HFFc6 (cell line): ENCODE data around the gene OLFML2B. TPM values are rescaled to one million over a fixed set of nuclear protein-coding genes. Genes with fewer than 3 reads are reported as not detected.

Experiments
- DNase-seq: peaks from one replicate; pipeline ENCODE4 v3.0.0-alpha.2; 2018
- H3K27ac Mint-ChIP-seq: 2 replicates; pipeline ENCODE4 v1.8.0; 2020; ENCODE audit warnings: mild to moderate bottlenecking, mixed read lengths
- H3K27me3 Mint-ChIP-seq: 2 replicates; pipeline ENCODE4 v1.8.0; 2021; ENCODE audit warnings: mild to moderate bottlenecking, moderate library complexity, mixed read lengths; ENCODE audit not compliant: insufficient read depth
- H3K36me3 Mint-ChIP-seq: 2 replicates; pipeline ENCODE4 v1.8.0; 2021; ENCODE audit warnings: low read depth, mixed read lengths
- H3K4me1 Mint-ChIP-seq: 2 replicates; pipeline ENCODE4 v1.8.0; 2020; ENCODE audit warnings: low read depth, mixed read lengths
- H3K4me3 Mint-ChIP-seq: 2 replicates; pipeline ENCODE4 v1.8.0; 2020; ENCODE audit warnings: mild to moderate bottlenecking, moderate library complexity, mixed read lengths
- H3K9me3 Mint-ChIP-seq: 2 replicates; pipeline ENCODE4 v1.8.0; 2020; ENCODE audit warnings: mild to moderate bottlenecking, mixed read lengths
- total RNA-seq, 6 experiments: library from RNA; stranded (reverse); fragmentation: NEBNext Ultra II Directional; extraction: Animal tissue kit (Norgen Biotek cat#: 25700); gene quantifications; 2 replicates in 1 of 6; 3 replicates in 5 of 6; pipeline ENCODE4 v1.2.3, GENCODE V29; 2021
- TF ChIP-seq, protein P1 (sequence below): fragments of 200-600 bp; sonication (generic); IDR thresholded peaks from 2 replicates; pipeline ENCODE4 v1.5.0; 2021; ENCODE audit warnings: antibody characterized with exemption, mild to moderate bottlenecking

The OLFML2B gene
- total RNA-seq, 6 experiments from 2014 or later: 4.9 to 9.1 (median 7.0) TPM

GRCh38 chr1:161948435-161948834 is 75.2 kb downstream of the OLFML2B start:
- Mint-ChIP-seq H3K9me3 (no peaks in the 10 kb centered on the region), H3K4me1 (peaks cover 33% of the 10 kb centered on the region), H3K4me3 (no peak overlapping the region), H3K27me3 (no peaks in the 10 kb centered on the region), H3K36me3 (peaks cover 4% of the 10 kb centered on the region; the same call in 1 of the 2 replicates), H3K27ac (no peak overlapping the region)
- no peak for DNase-seq
- TF ChIP-seq, protein P1, sequence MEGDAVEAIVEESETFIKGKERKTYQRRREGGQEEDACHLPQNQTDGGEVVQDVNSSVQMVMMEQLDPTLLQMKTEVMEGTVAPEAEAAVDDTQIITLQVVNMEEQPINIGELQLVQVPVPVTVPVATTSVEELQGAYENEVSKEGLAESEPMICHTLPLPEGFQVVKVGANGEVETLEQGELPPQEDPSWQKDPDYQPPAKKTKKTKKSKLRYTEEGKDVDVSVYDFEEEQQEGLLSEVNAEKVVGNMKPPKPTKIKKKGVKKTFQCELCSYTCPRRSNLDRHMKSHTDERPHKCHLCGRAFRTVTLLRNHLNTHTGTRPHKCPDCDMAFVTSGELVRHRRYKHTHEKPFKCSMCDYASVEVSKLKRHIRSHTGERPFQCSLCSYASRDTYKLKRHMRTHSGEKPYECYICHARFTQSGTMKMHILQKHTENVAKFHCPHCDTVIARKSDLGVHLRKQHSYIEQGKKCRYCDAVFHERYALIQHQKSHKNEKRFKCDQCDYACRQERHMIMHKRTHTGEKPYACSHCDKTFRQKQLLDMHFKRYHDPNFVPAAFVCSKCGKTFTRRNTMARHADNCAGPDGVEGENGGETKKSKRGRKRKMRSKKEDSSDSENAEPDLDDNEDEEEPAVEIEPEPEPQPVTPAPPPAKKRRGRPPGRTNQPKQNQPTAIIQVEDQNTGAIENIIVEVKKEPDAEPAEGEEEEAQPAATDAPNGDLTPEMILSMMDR: no peak

DNA sequence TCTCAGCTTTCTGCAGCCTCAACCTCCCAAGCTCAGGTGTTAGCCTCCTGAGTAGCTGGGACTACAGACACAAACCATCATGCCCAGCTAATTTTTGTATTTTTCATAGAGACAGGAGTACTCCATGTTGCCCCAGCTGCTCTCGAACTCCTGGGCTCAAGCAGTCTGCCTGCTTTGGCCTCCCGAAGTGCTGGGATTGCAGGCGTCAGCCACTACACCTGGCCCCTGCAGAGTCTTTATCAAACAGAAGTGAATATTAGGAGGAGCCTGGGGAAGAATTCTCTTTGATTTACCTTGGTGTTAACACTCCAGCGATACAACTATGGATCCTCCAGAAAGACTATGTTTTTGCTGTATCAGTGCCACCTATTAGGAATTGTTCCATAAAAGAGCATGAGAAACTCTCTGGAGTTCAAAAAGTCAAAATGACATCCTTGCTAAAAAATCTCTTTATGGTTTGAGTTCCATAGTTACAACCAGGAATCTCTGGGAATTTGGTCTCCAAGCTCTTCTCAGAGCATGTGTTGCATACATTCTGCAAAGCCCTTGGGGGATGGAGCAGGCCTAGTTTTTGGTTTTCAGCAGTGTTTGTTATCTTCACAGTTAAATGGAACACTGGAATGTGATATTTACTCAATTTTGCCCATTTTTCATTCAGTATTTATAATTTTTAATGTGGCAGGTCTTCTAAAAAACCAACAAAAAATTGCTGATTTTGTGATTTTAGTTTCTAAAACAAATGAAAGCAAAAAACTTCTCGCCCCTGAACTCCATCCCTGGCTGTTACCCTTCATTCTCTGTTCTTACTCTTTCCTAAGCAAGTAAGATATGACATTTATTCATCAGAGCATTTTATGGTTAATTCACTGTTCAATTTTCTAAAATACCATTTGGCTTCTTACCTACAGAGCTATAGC is 77.3 kb downstream of the OLFML2B start:
- no peaks in the 10 kb centered on the region for H3K9me3 Mint-ChIP-seq
- H3K4me1 Mint-ChIP-seq: peaks cover 35% of the 10 kb centered on the region
- H3K27ac Mint-ChIP-seq: peak overlapping the region; percentile 46
- TF ChIP-seq, protein P1: no peak
- H3K36me3 Mint-ChIP-seq: peaks cover 4% of the 10 kb centered on the region; the same call in 1 of the 2 replicates
- H3K4me3 Mint-ChIP-seq: no peak overlapping the region
- H3K27me3 Mint-ChIP-seq: no peaks in the 10 kb centered on the region
- DNase-seq: peak; percentile 70

DNA sequence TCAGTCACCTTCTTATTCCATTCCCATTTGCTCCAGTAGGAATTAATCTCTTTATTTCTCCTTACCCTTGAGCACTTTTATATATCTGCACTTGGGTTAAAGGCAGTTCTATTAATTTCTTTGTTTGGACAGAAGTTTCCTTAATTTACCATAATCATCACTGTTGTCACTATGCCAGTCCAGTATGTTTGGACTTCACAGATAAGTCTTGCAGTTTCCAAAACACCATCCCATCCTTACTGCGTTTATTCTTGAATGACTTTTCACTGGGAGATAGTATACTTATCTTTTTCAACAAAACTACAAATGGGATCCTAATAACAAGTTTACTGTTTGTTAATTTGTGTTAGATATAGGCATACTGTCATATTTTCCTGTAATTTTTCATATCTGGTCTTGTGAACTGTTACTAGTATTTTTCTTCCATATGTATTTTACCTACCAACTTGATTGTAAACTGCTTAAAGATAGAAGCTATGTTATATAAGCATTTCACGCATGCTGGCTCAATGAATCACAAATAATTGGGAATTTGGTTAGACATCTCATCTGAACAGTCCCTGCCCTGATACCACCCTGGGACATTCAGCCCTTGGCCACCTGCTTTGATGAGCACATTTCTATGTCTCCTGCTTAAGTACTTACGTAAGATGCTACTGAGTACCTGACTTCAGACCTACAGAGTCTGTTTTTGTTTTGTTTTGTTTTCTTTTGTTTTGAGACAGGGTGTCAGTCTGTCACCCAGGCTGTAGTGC is 78.2 kb downstream of the OLFML2B start:
- no peaks in the 10 kb centered on the region for H3K9me3 Mint-ChIP-seq
- no peak for DNase-seq
- peak overlapping the region; percentile 46 for H3K27ac Mint-ChIP-seq
- TF ChIP-seq, protein P1: no peak
- H3K36me3 Mint-ChIP-seq: peaks cover 4% of the 10 kb centered on the region; the same call in 1 of the 2 replicates
- H3K27me3 Mint-ChIP-seq: no peaks in the 10 kb centered on the region
- H3K4me1 Mint-ChIP-seq: peaks cover 41% of the 10 kb centered on the region
- no peak overlapping the region for H3K4me3 Mint-ChIP-seq

DNA sequence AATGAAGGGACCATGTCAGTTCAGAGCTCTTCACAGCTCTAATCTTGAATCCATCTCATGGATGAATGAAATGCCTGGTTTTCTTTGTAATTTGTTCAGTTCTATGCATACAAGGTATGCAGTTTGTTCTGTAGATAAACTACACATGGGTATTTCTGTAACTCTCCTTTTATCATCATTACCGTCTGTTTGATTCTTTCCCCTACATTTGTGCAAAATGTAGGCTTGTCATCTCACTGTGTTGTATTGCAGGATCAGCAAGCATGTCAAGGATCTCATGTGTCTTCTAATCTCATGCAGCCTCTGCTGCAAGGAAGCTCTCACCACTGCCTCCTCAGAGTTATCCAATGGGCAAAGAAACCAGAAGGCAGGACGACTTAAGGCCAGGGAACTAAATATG is 79.3 kb downstream of the OLFML2B start:
- H3K27ac Mint-ChIP-seq: no peak overlapping the region
- peaks cover 4% of the 10 kb centered on the region; the same call in 1 of the 2 replicates for H3K36me3 Mint-ChIP-seq
- no peak for DNase-seq
- TF ChIP-seq, protein P1: no peak
- H3K9me3 Mint-ChIP-seq: no peaks in the 10 kb centered on the region
- no peak overlapping the region for H3K4me3 Mint-ChIP-seq
- H3K27me3 Mint-ChIP-seq: no peaks in the 10 kb centered on the region
- peaks cover 38% of the 10 kb centered on the region for H3K4me1 Mint-ChIP-seq

DNA sequence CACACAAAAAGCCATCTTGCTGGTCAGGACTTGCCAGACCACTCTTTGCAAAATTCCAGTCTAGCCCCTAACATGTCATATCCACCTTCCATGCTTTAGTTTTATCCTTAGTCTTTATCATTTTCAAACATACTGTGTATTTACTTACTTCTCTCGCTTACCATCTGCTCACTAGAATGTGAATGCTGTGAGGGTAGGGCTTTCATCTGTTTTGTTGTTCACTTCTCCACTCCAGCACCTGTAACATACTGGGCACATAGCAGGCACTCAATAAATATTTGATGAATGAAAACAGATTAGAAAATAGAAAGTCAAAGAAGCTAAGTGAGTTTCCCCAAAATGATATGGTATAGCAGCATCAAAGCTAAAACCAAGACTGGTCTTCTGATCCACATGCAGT is 79.9 kb downstream of the OLFML2B start:
- no peaks in the 10 kb centered on the region for H3K27me3 Mint-ChIP-seq
- TF ChIP-seq, protein P1: no peak
- no peak for DNase-seq
- H3K4me3 Mint-ChIP-seq: no peak overlapping the region
- no peaks in the 10 kb centered on the region for H3K9me3 Mint-ChIP-seq
- peaks cover 4% of the 10 kb centered on the region; the same call in 1 of the 2 replicates for H3K36me3 Mint-ChIP-seq
- H3K27ac Mint-ChIP-seq: no peak overlapping the region
- H3K4me1 Mint-ChIP-seq: peaks cover 38% of the 10 kb centered on the region
